Hematopoietic multipotent progenitor cell (in vitro differentiated cells): Measurements from ENCODE around the gene TBXA2R. TPM values are rescaled to one million over a fixed set of nuclear protein-coding genes. Genes with fewer than 3 reads are reported as not detected.

Experiments
- small RNA-seq: library from RNA; depleted of rRNA; stranded (forward); fragments of <200 nt; gene quantifications from one replicate; pipeline ENCODE3, GENCODE V24; 2012
- total RNA-seq: library from RNA; depleted of rRNA; stranded (reverse); fragments of >200 nt; gene quantifications from one replicate; pipeline ENCODE4 v1.2.3, GENCODE V29; 2012

Gene TBXA2R
- total RNA-seq, 1 donor = 1.3 TPM

Small RNA genes within 50 kb of the gene (small RNA-seq; reads per million reads assigned to genes)
- not detected for gene AC005786.1

Other genes with a start within 250 kb of the TBXA2R start
- 36.1 TPM for gene NFIC, start 240.3 kb downstream of the TBXA2R start, total RNA-seq
- gene SMIM24, start 126.3 kb downstream of the TBXA2R start, total RNA-seq = 75.7 TPM
- gene SMIM44, start 123.4 kb downstream of the TBXA2R start, total RNA-seq = not detected
- gene DOHH, start 106.2 kb downstream of the TBXA2R start, total RNA-seq = 9.2 TPM
- 85.6 TPM for gene FZR1, start 100.6 kb downstream of the TBXA2R start, total RNA-seq
- 0.54 TPM for gene TEKTIP1, start 67.7 kb downstream of the TBXA2R start, total RNA-seq
- gene MFSD12, start 49.3 kb downstream of the TBXA2R start, total RNA-seq = 82.4 TPM
- gene HMG20B, start 33.9 kb downstream of the TBXA2R start, total RNA-seq = 99.1 TPM
- 2.4 TPM for gene GIPC3, start 21.4 kb downstream of the TBXA2R start, total RNA-seq
- 48.2 TPM for gene CACTIN, start 19.9 kb upstream of the TBXA2R start, total RNA-seq
- 23.4 TPM for gene PIP5K1C, start 93.6 kb upstream of the TBXA2R start, total RNA-seq
- 1.1 TPM for gene TJP3, start 101.5 kb upstream of the TBXA2R start, total RNA-seq
- 36.4 TPM for gene APBA3, start 154.8 kb upstream of the TBXA2R start, total RNA-seq
- gene MRPL54, start 155.8 kb upstream of the TBXA2R start, total RNA-seq = 42.0 TPM
- under 0.01 TPM for gene RAX2, start 165.4 kb upstream of the TBXA2R start, total RNA-seq
- gene MATK, start 179.5 kb upstream of the TBXA2R start, total RNA-seq = 160 TPM